ENCODE measurements around the gene PLXNA4.

GRCh38 chr7:132311733-132312132, 264.5 kb downstream of the PLXNA4 start:
- TF ChIP-seq CTCF (IDR thresholded peaks at IDR 0.05) (no peak), POLR2AphosphoS5 (IDR thresholded peaks at IDR 0.05) (no peak), POLR2A (IDR thresholded peaks at IDR 0.05) (no peak)

Measured in stomach (tissue), 4 donors.